Stimulated activated naive B cell treated with anti-CD40 and anti-IgM and Interleukin-4, amounts not matched to agents 10 μg/mL and 1 μg/mL and 100 μg/mL, for 72 hours (primary cell): ENCODE measurements around the gene ASB12.
A peak's percentile ranks its signal among the peaks of the same experiment; 100 is the strongest.

Experiments used
- ATAC-seq, 2 donors: fragments of 150-1000 bp; cut with Tn5 transposase; replicated peaks; 2 replicates each; pipeline ENCODE4 v1.10.0; 2021; ENCODE audit warnings: moderate library complexity in 1 of 2
- DNase-seq: peaks from one replicate; pipeline ENCODE4 v3.0.0; 2021
- H3K27ac Mint-ChIP-seq: one replicate; pipeline ENCODE4 v1.8.0; 2022; ENCODE audit warnings: mild to moderate bottlenecking, mixed read lengths
- H3K27me3 Mint-ChIP-seq, 2 donors: one replicate each; pipeline ENCODE4 v1.8.0; 2022; ENCODE audit warnings: mixed read lengths in 2 of 2
- H3K36me3 Mint-ChIP-seq, 2 donors: one replicate each; pipeline ENCODE4 v1.8.0; 2022; ENCODE audit warnings: mixed read lengths in 2 of 2, mild to moderate bottlenecking in 1 of 2
- H3K4me1 Mint-ChIP-seq, 2 donors: one replicate each; pipeline ENCODE4 v1.8.0; 2022; ENCODE audit warnings: mixed read lengths in 2 of 2, mild to moderate bottlenecking in 1 of 2
- H3K4me3 Mint-ChIP-seq, 2 donors: one replicate each; pipeline ENCODE4 v1.8.0; 2022; ENCODE audit warnings: mild to moderate bottlenecking in 2 of 2, mixed read lengths in 2 of 2, moderate library complexity in 1 of 2
- H3K9me3 Mint-ChIP-seq, 2 donors: one replicate each; pipeline ENCODE4 v1.8.0; 2022; ENCODE audit warnings: mixed read lengths in 2 of 2, mild to moderate bottlenecking in 1 of 2

The ASB12 gene

GRCh38 chrX:64195862-64196261, 34.5 kb downstream of the ASB12 start:
- DNase-seq (no peak), ATAC-seq (no peak)
- Mint-ChIP-seq H3K4me1 (peaks cover 7 to 25% of the 10 kb centered on the region in 2 donors), H3K4me3 (no peak overlapping the region), H3K27me3 (no peaks in the 10 kb centered on the region), H3K36me3 (peaks cover 11 to 13% of the 10 kb centered on the region in 2 donors), H3K9me3 (no peaks in the 10 kb centered on the region), H3K27ac (no peak overlapping the region)

DNA sequence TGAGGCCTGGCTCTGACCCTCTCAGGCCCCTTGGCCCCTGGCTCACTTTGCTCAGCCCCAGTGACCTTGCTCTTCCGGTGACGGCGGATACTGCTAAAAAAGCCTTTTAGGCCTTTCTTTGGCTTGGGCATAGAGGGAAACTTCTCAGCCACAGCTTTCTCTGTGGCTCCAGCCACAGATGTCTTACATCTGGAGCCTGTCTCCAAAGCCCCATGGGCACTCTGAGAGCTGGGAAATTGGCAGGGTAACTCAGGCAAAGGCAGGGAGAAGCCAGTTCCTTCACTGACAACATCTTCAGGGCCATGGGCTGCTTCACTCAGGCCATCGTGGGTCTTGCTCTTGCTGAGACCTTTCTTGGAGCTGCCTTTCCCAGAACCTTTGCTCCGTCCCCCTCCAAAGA, 37.7 kb downstream of the ASB12 start:
- peaks cover 19 to 22% of the 10 kb centered on the region in 2 donors for H3K36me3 Mint-ChIP-seq
- no peak for DNase-seq
- no peak overlapping the region for H3K27ac Mint-ChIP-seq
- no peaks in the 10 kb centered on the region for H3K9me3 Mint-ChIP-seq
- H3K4me3 Mint-ChIP-seq = no peak overlapping the region
- peaks cover 0 to 5% of the 10 kb centered on the region in 2 donors for H3K4me1 Mint-ChIP-seq
- no peaks in the 10 kb centered on the region for H3K27me3 Mint-ChIP-seq
- no peak for ATAC-seq

- Mint-ChIP-seq H3K9me3 (no peaks in the 10 kb centered on the region), H3K36me3 (peaks cover 19 to 22% of the 10 kb centered on the region in 2 donors), H3K27ac (no peak overlapping the region), H3K4me1 (peaks cover 0 to 5% of the 10 kb centered on the region in 2 donors), H3K27me3 (no peaks in the 10 kb centered on the region), H3K4me3 (no peak overlapping the region)
- DNase-seq = no peak
- ATAC-seq = no peak
These were observed 38.4 kb downstream of the ASB12 start for GRCh38 chrX:64192040-64192439.

GRCh38 chrX:64191281-64192010, 39.0 kb downstream of the ASB12 start:
- no peak overlapping the region for H3K4me3 Mint-ChIP-seq
- ATAC-seq (no peak), DNase-seq (no peak)
- H3K9me3 Mint-ChIP-seq = no peaks in the 10 kb centered on the region
- no peaks in the 10 kb centered on the region for H3K27me3 Mint-ChIP-seq
- no peak overlapping the region for H3K27ac Mint-ChIP-seq
- peaks cover 0 to 5% of the 10 kb centered on the region in 2 donors for H3K4me1 Mint-ChIP-seq
- H3K36me3 Mint-ChIP-seq = peaks cover 19 to 22% of the 10 kb centered on the region in 2 donors

GRCh38 chrX:64190136-64190740, 40.2 kb downstream of the ASB12 start:
- Mint-ChIP-seq H3K36me3 (peaks cover 16 to 22% of the 10 kb centered on the region in 2 donors), H3K4me1 (peaks cover 0 to 4% of the 10 kb centered on the region in 2 donors), H3K9me3 (no peaks in the 10 kb centered on the region), H3K27me3 (no peaks in the 10 kb centered on the region), H3K27ac (no peak overlapping the region), H3K4me3 (no peak overlapping the region)
- no peak for ATAC-seq
- no peak for DNase-seq

GRCh38 chrX:64188901-64189300, 41.5 kb downstream of the ASB12 start:
- Mint-ChIP-seq H3K4me1 (no peaks in the 10 kb centered on the region), H3K27ac (no peak overlapping the region), H3K9me3 (no peaks in the 10 kb centered on the region), H3K4me3 (no peak overlapping the region), H3K27me3 (no peaks in the 10 kb centered on the region), H3K36me3 (peaks cover 16 to 22% of the 10 kb centered on the region in 2 donors)
- no peak for ATAC-seq
- no peak for DNase-seq

- Mint-ChIP-seq H3K27me3 (no peaks in the 10 kb centered on the region), H3K27ac (no peak overlapping the region), H3K9me3 (no peaks in the 10 kb centered on the region), H3K4me3 (no peak overlapping the region), H3K4me1 (no peaks in the 10 kb centered on the region), H3K36me3 (peaks cover 16 to 22% of the 10 kb centered on the region in 2 donors)
- no peak for DNase-seq
- ATAC-seq = no peak
These were observed 42.7 kb downstream of the ASB12 start for GRCh38 chrX:64187762-64188150.

DNA sequence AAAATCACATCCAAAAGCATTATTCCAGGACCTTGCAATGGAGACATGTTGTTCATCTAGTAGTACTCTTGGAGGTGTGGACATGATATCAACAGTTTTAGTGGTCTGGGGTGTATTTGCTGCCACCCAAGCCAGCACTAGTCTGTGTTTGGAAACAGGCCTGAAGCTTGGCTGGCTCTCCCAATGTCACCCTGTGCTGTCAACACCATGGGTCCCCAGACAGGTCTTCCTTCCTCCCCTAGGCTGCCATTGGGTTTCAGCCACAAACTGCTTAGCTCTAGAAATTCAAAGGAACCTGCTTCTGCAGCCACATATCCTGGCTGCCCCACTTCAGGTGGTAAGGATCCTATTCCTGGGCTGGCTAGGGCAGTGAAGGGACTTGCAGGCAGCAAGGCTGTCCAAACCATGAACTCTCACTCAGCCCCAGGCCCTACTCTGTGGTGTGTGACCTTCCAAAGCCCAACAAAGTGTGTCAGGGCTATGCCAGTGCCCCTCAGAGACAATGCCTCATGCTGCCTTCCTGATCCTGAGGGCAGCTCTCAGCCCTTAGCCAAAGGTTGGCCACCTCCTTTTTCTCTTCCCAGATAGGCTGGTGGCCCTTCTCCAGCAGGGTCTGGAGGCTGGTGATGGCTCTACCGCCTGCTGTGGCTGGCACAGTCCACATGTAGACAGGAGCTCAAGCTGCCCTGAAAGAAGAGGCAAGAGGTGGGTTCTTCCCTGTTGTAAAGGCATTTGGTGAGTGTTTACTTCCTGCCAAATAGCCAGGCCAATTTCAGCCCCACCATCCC, 43.2 kb downstream of the ASB12 start:
- Mint-ChIP-seq H3K9me3 (no peaks in the 10 kb centered on the region), H3K4me3 (no peak overlapping the region)
- ATAC-seq = no peak

GRCh38 chrX:64184396-64184795, 46.0 kb downstream of the ASB12 start:
- DNase-seq (no peak), ATAC-seq (no peak)
- Mint-ChIP-seq H3K4me1 (no peaks in the 10 kb centered on the region), H3K9me3 (no peaks in the 10 kb centered on the region), H3K27me3 (no peaks in the 10 kb centered on the region), H3K27ac (no peak overlapping the region), H3K36me3 (no peaks in the 10 kb centered on the region), H3K4me3 (no peak overlapping the region)

More for the DNA sequence above, 43.2 kb downstream of the ASB12 start:
- Mint-ChIP-seq H3K27ac (peak overlapping the region; percentile 11), H3K4me1 (no peaks in the 10 kb centered on the region), H3K27me3 (no peaks in the 10 kb centered on the region), H3K36me3 (peaks cover 15 to 22% of the 10 kb centered on the region in 2 donors)
- no peak for DNase-seq

DNA sequence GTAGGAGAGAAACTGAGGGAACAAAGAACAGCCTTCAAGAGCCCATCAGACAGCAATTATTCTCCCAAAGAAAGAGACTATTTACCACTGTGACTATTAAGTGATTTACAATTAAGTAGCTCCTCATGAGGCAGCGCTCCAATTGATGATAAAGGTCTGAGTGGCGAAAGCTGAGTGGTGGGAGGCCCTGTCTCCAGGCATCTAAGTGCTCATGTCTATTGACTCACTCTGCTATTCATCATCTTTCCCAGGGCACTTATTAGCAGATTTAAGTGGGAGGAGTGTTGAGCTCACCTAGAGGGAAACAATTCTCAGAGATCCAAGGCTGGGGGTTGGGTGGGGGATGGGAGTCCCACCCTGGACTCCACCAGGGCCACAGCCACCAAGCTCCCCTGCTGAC, 48.2 kb downstream of the ASB12 start:
- DNase-seq (no peak), ATAC-seq (no peak)
- Mint-ChIP-seq H3K36me3 (no peaks in the 10 kb centered on the region), H3K9me3 (no peaks in the 10 kb centered on the region), H3K27ac (no peak overlapping the region), H3K27me3 (no peaks in the 10 kb centered on the region), H3K4me1 (no peaks in the 10 kb centered on the region), H3K4me3 (no peak overlapping the region)

DNA sequence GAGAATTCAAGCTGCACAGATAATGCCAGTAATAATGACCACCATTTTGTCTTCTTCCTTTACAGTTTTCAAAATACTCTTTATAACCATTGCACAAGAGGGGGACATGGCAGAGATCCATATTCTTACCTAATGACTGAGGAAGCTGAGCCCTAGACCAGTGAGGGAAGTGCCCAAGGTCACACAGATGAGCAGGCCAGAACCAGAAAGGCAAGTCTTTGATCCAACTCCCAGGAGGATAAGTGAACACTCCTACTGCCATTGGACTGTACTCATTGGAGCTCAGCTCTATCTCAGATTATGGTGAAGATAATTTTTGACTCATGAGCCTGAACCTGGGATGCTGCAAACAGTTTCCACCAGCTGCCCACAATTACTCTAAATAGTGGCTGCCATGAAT, 53.5 kb downstream of the ASB12 start:
- ATAC-seq = no peak
- Mint-ChIP-seq H3K27me3 (no peaks in the 10 kb centered on the region), H3K27ac (no peak overlapping the region)

More for the DNA sequence above, 53.5 kb downstream of the ASB12 start:
- DNase-seq = no peak
- Mint-ChIP-seq H3K36me3 (no peaks in the 10 kb centered on the region), H3K9me3 (no peaks in the 10 kb centered on the region), H3K4me1 (no peaks in the 10 kb centered on the region), H3K4me3 (no peak overlapping the region)
